T-helper 1 cell (primary cell): ENCODE data around the gene MYCN.
"Not testable (repeated sequence)": the region's sequence is repeated elsewhere in the genome, so short reads cannot be mapped to it uniquely, and the experiment has no call there.

Experiments
- DNase-seq, 5 donors: peaks; one replicate each; pipeline ENCODE4 v3.0.0-alpha.2; 2012 to 2020

Gene MYCN

DNA sequence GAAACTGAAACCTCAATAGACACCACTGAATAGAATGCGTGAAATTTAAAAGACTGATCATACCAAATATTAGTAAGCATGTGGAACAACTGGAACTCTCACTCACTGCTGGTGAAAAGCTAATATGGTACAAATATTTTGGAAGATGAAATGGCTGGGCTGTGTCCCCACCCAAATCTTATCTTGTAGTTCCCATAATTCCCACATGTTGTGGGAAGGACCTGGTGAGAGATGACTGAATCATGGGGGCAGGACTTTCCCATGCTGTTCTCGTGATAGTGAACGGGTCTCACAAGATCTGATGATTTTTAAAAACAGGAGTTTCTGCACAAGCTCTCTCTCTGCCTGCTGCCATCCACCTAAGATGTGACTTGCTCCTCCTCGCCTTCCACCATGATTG is 32.0 kb upstream of the MYCN start:
- no peak for DNase-seq

DNA sequence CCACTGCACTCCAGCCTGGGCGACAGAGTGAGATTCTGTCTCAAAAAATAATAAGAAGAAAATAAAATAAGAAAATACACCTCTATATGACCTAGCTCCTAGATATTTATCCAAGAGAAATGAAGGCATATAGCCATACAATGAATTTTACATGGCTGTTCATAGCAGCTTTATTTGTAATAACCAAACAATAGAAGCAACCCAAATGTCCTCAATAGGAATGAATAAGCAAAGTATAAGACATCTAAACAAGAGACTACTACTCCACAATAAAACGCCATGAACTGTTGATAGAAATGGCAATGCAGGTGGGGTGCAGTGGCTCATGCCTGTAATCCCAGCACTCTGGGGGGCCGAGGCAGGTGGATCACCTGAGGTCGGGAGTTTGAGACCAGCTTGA is 31.2 kb upstream of the MYCN start:
- DNase-seq, result no peak

DNA sequence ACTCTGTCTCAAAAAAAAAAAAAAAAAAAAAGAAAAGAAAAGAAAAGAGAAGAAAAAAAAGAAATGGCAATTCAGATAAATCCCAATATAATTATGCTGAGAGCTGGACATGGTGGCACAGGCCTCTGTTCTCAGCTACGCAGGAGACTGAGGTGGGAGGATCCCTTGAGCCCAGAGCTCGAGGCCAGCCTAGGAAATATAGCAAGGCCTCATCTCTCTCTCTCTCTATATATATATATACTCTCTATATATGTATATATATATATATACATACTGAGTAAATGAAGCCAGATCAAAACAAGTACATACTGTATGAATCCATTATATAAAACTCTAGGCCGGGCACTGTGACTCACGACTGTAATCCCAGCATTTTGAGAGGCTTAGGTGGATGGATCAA is 30.6 kb upstream of the MYCN start:
- DNase-seq, result no peak

DNA sequence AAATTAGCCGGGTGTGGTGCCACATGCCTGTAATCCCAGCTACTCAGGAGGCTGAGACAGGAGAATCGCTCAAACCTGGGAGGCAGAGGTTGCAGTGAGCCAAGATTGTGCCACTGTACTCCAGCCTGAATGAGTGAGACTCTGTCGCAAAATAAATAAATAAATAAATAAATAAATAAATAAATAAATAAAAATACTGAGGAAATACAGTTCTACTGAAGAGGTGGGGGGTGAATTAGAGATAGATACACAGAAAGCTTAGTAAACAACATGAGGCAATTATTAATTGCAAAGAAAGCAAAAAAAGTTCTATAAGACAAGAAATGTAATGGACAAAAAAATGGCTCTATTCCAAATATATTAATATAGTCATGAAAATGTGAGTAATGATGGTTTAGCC is 29.1 kb upstream of the MYCN start:
- DNase-seq, result not testable (repeated sequence)

DNA sequence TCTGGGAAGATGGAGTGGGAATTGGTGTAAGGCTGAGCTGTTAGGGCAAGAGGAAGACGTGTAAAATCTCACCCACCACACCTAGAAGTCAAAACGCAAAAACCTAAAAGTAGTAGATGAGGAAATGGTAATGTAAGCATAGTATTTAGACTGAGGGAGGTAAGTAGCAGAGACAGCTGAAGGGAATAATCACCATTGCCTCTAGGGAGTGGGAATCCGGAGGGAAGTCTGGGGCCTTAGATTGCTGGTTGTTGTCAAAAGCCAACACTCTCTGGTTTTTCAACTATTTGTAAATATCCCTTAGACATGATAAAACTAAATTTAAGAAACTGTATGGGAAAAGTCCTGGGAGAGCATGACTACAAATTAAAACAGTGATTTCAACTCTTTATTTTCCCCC is 28.7 kb upstream of the MYCN start:
- DNase-seq, result no peak

DNA sequence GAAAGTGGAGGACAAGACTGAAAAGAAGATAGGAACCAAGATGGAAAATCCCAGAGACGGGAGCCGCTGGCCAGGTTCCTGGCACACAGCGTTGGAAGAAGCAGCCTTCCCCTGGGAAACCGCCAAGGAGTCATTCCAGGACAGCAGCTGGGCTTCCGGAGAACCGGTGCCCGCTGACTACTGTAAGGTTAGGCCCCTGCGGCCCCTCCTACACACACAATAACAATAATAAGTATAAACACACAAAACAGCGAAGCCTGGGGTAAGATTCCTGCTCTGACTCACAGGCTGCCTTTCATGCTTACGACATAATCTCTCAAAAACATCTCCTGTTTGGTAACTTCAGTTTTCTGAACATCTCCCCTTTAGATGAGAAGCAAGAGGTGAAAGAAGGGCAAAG is 28.1 kb upstream of the MYCN start:
- no peak for DNase-seq

DNA sequence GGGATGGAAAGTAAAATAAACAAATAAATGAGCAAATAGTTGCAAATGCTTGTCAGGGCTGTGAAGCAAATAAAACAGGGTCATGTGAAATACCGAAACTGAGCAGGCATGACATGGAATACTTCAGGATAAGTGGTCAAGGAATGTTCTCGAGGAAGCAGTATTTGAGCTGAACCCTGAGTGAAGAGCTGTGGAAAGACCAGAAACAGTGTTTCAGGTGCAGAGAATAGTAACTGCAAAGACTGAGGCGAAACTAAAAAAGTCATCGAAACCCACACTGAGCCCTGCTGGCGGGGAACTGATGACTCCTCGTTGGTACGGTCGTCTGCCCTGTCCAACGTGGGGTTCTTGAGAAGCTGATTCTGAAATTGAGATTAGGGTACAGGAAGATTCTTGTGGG is 27.2 kb upstream of the MYCN start:
- DNase-seq, result no peak

DNA sequence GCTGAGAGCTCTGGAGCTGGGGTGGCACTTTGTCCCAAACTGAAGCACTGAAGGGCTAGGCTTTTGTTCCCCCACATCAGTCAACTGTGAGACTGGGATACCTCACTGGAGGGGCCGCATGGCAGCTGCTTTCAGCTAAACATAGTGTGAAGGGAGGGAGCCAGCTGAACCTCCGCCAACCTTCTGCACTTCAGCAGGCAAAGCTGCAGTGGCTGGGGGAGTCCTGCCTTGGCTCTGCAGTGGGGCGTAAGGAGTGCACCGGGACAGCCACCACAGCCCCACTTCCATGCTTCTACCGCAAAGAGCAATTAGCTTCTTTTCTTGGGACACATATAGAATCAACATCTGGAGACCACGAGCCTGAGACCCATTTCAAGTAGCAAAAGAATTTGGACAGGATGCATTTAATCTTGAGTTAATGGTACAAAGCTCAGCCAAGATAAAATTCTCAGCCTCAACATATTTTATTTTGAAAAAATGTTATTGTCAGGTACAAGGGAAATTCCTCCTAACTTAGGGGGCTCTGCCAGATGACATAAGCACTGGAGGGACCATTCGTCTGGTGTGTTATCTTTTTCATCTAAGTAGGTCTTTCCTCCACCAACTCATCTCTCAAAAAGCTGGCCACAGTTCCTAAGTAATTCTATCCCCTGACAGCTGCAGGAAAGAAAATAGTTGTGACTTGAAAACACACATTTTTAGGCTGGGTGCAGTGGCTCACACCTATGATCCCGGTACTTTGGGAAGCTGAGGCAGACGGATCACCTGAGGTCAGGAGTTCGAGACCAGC is 25.6 kb upstream of the MYCN start:
- no peak for DNase-seq

DNA sequence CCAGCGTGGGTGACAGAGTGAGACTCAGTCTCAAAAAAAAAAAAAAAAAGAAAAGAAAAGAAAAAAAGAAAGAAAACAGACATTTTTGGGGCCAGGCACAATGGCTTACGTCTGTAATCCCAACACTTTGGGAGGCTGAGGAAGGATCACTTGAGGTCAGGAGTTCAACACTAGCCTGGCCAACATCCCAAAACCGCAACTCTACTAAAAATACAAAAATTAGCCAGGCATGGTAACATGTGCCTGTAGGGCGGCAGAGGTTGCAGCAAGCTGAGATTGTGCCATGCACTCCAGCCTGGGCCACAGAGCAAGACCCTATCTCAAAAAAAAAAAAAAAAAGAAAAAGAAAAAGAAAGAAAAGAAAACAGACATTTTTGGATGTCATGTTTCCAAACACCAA is 24.8 kb upstream of the MYCN start:
- DNase-seq, result not testable (repeated sequence)

DNA sequence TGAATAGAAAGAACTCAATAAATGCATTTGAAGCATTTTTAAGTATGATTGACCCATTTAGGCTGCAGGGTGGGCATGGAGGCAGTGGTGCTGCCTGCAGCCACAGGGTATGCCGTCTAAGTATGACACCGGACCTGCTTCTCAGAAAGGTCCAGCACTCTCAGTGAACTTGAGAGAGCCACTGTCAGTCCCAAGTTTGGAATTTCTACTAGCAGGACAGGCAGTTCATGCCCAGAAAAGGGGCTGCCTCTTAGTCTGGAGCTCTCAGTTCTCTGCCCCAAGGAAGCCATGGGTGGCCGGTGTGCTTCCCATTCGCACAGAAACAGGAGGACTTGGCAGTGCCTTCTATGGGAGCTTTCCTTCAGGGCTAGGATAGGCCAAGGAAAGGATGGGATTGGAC is 24.0 kb upstream of the MYCN start:
- no peak for DNase-seq

DNA sequence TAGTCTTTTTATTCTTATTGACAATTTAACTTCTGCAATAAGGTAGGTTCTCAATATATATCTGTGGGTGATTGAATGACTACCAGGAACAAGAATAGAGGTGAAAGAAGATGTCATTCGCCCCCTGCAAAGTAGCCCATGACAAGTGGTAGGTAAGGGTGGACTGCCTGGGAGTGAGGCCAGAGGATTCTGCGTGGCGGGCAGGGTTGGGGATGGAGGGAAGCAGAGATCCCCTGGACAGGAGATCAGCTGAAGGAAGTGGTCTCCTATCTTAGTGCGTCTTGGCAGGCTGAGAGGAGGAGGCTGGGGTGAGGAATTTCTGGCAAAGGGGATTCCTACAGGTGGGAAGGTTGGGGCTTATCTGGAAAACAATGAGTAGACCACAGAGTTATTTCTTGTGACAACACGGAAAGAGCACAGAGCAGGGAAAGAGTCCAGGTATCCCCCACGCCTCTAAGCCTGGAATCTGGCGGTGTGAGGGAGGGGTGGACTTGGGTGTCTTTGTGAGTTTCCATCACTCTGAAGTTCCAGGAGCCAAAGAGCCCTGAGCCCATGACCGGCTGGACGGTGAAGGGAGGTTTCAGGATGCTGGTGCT is 21.5 kb upstream of the MYCN start:
- no peak for DNase-seq

DNA sequence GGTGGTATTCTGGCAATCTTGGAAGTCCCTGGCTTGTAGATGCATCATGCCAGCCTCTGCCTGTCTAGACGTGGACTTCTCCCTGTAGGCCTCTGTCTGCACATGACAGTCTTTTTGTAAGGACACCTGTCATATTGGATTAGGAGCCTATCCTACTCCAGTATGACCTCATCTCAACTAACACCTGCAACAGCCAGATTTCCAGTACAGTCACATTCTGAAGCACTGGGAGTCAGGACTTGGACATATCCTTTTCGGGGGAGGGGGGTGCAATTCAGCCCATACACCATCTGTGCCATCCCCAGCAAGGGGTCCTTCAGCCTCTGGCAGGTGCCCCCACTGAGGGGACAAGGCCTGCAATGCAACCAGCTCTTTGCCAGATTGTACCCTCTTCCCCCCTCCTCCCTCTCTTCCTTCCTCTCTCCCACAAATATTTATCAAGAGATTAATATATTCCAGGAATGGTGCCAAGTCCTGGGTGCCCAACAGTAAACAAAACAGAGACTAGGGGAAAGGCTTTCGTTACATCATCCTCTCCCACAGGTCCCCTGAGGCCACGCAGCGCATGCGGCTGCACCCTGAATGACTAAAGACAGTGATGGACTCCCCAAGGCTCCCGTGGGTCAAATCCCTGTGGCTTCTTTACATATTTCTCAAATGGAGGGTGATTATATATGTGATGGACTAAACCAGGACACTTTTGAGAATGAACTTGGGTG is 20.5 kb upstream of the MYCN start:
- no peak for DNase-seq

DNA sequence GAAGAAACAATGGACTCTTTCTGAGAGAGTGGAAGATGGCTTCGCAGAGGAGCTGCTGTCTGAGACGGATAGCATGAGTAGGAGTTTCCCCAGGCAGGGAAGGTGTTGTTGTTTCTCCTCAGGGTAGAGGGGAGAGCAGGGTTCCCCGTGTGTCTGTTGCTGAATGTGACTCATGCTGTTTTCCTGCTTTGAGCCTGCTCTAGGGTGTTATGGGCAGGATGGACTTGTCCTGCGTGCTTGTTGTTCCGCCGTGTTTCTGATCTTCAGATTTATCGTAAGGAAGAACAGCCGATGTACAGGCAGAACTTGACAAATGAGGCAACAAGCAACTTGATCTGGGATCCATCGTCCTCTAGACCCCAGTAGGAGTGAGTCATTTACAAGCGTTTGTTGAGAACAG is 19.7 kb upstream of the MYCN start:
- DNase-seq, result no peak

DNA sequence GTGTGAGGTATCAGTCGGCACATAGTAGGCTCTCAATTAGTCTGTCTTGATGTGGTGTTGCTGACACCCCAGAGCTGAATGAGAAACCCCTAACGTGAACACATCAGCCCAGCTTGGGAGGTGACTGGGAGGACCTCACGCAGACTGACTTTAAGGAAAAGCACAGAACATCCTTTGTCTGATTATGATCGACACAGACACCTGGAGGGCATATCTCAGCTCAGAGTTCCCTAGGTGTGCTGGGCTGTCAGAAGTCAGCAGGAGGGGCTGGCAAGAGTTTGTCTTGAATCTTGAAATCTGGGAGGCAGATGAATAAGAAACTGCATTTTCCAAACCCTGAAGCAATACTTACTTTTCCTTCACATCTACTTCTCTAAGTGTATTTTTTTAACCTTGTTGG is 16.8 kb upstream of the MYCN start:
- no peak for DNase-seq

DNA sequence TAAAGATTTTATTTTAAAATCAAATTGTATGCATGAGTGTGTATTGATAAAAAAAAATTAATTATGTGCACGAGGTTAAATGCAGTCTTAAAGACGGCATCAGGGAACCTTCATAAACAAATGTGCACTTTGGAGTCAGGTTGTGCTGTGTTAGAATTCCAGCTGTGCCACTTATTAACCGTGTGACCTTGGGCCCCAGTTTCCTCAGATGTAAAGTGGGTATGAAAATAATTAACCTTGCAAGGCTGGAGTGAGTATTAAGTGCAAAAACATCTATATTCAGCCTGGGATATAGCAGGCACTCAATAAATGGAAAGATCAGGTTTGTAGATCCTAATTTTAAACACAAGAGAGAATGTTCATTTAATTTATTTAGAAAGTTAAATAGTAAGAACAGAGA is 14.5 kb upstream of the MYCN start:
- no peak for DNase-seq

DNA sequence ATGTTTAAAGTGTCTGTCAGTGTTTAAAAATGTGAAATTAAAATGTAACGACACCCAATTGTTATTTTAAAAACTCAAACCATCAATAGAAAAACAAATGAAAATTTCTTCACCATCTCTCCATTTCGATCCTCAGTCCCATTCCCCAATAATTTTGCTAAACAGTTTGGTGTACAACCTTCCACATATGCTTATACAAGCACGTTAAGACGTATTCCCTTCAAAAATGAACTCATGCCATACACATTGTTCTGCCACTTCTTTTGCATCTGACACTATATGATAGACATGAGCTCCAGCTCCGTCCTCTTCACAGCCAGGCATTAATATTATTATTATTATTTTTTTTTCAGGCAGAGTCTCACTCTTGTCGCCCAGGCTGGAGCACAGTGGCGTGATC is 14.1 kb upstream of the MYCN start:
- no peak for DNase-seq

DNA sequence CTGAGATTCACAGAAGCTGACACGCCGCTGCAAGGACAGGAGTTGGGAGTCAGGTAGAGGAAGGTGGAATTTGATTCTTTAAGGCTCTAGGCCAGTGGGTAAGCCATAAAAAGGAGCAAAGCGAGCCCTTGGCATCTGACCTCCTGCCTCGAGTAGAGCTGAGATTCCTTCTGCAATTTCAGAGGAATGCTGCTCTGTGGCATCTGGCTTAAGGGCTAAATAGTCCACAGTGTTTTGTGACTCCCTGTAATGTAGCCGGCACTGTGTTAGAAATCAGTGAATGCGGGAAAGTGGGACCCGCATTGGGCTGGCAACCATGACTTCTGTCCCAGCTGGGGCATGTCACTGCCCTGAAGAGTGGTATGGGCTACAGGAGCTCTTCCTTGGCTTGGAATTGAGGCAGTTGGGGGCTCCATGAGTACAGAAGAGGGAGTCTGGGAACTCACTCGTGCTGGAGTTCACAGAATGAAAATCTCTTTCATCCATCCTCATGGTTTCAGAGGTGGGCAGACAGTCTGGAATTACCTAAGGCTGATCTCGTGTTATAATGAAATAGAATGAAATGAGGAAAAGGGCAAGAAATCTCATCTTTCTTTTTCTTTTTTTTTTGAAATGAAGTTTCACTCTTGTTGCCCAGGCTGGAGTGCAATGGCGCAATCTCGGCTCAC is 12.7 kb upstream of the MYCN start:
- no peak for DNase-seq

DNA sequence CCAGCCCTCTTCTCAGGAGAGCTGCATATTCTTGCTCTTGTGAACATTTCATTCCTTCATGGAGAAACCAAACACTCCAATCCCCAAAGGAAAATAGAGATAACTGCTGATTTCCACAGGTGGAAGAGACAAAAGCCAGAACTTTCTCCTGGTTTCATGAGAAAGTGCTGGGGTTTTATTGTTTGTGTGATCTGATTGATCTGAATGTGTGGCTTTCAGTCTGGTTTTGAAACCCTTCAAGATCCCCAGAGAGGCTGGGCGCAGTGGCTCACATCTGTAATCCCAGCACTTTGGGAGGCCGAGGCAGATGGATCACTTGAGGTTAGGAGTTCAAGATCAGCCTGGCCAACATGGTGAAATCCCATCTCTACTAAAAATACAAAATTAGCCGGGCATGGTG is 11.3 kb upstream of the MYCN start:
- not testable (repeated sequence) for DNase-seq

DNA sequence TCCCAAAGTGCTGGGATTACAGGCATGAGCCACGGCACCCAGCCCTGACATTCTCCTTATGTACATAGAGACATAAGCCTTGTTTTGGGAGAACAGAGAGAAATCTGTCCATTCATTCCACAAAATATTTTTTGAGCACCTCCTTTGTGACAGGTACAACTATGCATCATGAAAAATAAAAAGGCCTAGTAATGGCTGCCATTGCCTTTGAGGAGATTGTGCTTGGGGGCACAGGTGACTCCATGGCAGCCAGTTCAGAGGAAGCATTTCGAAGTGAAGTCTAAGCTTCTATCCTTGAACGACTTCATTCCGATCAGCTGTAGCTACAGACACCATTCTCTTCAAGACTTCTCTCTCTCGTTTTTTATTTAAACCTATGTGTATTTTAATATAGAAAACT is 10.5 kb upstream of the MYCN start:
- no peak for DNase-seq

DNA sequence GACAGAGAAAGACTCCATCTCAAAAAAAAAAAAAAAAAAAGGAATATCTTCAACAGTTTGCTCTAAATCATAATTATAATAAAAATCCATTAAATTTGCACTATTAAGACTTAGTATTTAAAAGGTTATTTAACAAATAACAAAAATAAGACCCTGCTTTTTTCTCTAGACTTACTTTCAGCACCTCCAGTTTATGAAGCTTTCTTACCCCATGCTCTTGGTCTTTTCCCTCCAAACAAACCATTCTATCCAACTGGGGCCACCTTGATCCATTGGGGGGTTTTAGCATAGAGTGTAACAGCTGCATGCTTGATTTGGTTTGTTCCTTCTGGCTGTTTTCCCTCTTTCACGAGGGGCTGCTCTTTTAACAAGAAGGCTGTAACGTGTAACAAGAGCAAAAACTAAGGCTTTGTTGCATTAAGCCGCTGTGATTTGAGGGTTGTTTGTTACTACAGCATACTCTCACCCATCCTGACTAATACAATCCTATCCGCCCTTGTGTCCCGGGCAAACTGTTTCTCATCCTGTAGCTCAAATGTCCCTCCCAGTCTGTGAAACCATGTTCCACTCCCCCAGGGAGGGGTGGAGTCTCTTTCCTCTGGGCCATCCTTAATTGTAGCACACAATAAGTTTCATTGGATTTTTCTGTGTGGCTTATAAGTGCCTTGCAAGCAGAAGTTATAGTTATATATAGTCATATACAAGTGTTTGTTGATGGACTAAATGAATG is 9.6 kb upstream of the MYCN start:
- no peak for DNase-seq

DNA sequence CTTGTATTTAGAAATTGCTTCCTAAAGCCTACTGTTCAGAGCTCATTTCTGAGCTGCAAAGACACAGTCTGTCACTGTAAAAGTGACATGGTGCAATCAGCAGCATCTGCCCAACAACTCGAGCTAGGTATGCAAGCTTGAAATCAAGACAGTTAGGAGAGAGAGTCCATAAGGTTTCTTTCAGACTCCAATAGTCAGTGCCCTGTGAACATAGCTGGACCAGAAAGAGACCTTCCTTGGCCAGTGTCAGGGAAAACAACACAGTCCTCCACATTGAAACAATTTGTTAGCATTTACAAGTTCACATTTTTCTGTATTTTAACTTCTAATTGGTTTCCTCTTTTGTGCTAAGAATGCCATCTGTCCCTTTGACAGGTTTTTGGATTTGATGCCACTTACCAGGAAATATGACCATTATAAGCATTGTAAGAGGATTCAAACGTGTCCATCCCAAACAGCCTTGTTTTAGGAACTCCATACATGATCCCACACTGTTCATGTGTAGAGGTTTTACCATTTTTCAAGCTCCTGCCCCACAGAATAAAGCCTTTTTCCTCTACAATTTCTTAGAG is 8.9 kb upstream of the MYCN start:
- DNase-seq, result no peak

DNA sequence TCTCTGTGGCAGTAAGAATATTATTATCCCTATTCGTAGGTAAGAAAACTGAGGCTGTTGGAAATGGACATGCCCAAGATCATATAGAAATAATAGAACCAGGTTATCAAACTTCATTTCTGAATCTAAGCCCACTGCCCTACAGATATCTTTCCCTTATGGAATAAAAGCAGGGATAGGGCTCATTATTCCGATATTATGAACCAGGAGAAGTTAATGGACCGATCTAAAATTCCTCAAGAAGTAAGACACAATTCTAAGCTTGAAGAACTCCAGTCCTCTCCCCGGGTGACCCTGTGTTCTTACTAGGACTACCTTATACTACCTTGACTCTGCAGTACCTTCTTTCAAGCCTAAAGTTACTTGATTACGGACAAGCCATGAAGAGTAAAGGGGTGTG is 8.4 kb upstream of the MYCN start:
- DNase-seq, result no peak
